Endothelial cell of umbilical vein (primary cell): ENCODE results near the gene SLC7A6OS. TPM values are rescaled to one million over a fixed set of nuclear protein-coding genes. Genes with fewer than 3 reads are reported as not detected.

Experiments used
- BruUV-seq: library from RNA; stranded (reverse); fragments of 400-500 nt; replicated peaks from 2 replicates; lab custom pipeline; 2021; lab: Mats Ljungman, UMichigan
- CTCF ChIA-PET: fragments of 300-600, 350-600 bp; sonication (Branson Sonifier 250); formaldehyde crosslinking; loops from one replicate; lab custom pipeline; 2021; ENCODE audit warnings: antibody characterized with exemption, inconsistent platforms; lab: Charles Lee
- POLR2A ChIA-PET: fragments of 300-600, 350-600 bp; sonication (Branson Sonifier 250); formaldehyde crosslinking; loops from one replicate; lab custom pipeline; 2021; ENCODE audit warnings: antibody characterized with exemption, inconsistent platforms; lab: Charles Lee
- DNase-seq: peaks from one replicate; pipeline ENCODE4 v3.0.0-alpha.2; 2011; ENCODE audit warnings: low read depth, low spot score
- FAIRE-seq: peaks from 2 replicates; lab custom pipeline; 2011; peaks lifted over from hg19 to GRCh38; lab: Jason Lieb, UNC
- H2AFZ ChIP-seq: 2 replicates; pipeline ENCODE4 v1.6.0; 2012; ENCODE audit warnings: low read depth, low read length, control low read depth, inconsistent platforms
- H3K27ac ChIP-seq: 2 replicates; pipeline ENCODE4 v1.5.1; 2011; ENCODE audit warnings: low read depth, mild to moderate bottlenecking, control low read depth, low read length, moderate library complexity; ENCODE audit not compliant: insufficient read depth
- H3K27me3 ChIP-seq, 2 experiments: 2 replicates each; pipeline versions ENCODE4 v1.6.0 to v1.6.1; 2011; ENCODE audit warnings: low read length in 2 of 2, mixed read lengths in 1 of 2; ENCODE audit not compliant: control insufficient read depth in 2 of 2, insufficient read depth in 2 of 2
- H3K36me3 ChIP-seq, 2 experiments: 2 replicates in 1 of 2; 3 replicates in 1 of 2; pipeline ENCODE4 v1.5.1; 2011; ENCODE audit warnings: low read length in 2 of 2, mild to moderate bottlenecking in 1 of 2, moderate library complexity in 1 of 2; ENCODE audit not compliant: control insufficient read depth in 2 of 2, insufficient read depth in 2 of 2; ENCODE audit errors: extremely low read depth in 1 of 2
- H3K4me1 ChIP-seq: 3 replicates; pipeline ENCODE4 v1.5.1; 2011; ENCODE audit warnings: mild to moderate bottlenecking, low read length; ENCODE audit not compliant: control insufficient read depth, insufficient read depth; ENCODE audit errors: extremely low read depth
- H3K4me2 ChIP-seq: 2 replicates; pipeline ENCODE4 v1.6.1; 2011; ENCODE audit warnings: low read length, control low read depth, mixed read lengths; ENCODE audit not compliant: insufficient read depth
- H3K4me3 ChIP-seq, 3 experiments: fragments of 200-600 bp in 1 of 3; sonication (generic), shearing (Covaris generic) in 1 of 3; replicated peaks in 1 of 3; 2 replicates each; pipeline ENCODE4 v1.5.1; 2011 to 2016; ENCODE audit warnings: control low read depth in 3 of 3, low read length in 3 of 3, mild to moderate bottlenecking in 2 of 3, inconsistent platforms in 1 of 3, low read depth in 1 of 3, moderate library complexity in 1 of 3; ENCODE audit not compliant: insufficient read depth in 1 of 3
- H3K79me2 ChIP-seq: 2 replicates; pipeline ENCODE4 v1.6.0; 2012; ENCODE audit warnings: low read length, inconsistent platforms; ENCODE audit not compliant: control insufficient read depth, insufficient read depth
- H3K9ac ChIP-seq: replicated peaks from 2 replicates; pipeline ENCODE3; 2011; ENCODE audit warnings: low read length, control low read depth; ENCODE audit not compliant: insufficient read depth; ENCODE audit errors: extremely low read depth
- H3K9me1 ChIP-seq: replicated peaks from 3 replicates; pipeline ENCODE4 v1.6.0; 2011; ENCODE audit warnings: mild to moderate bottlenecking, low read length; ENCODE audit not compliant: control insufficient read depth, insufficient read depth; ENCODE audit errors: extremely low read depth
- H3K9me3 ChIP-seq: replicated peaks from 2 replicates; pipeline ENCODE4 v1.5.1; 2012; ENCODE audit warnings: low read length, inconsistent platforms; ENCODE audit not compliant: control insufficient read depth, insufficient read depth
- H4K20me1 ChIP-seq: replicated peaks from 2 replicates; pipeline ENCODE3; 2011; ENCODE audit warnings: mild to moderate bottlenecking, low read length; ENCODE audit not compliant: control insufficient read depth, insufficient read depth; ENCODE audit errors: extremely low read depth
- EZH2 ChIP-seq: IDR thresholded peaks from 2 replicates; pipeline ENCODE4 v1.6.1; 2012; ENCODE audit warnings: borderline replicate concordance, low read depth, mild to moderate bottlenecking, moderate library complexity, low read length, inconsistent platforms; ENCODE audit not compliant: severe bottlenecking
- FOS ChIP-seq: IDR thresholded peaks from 2 replicates; pipeline ENCODE4 v1.6.1; 2011; ENCODE audit warnings: mild to moderate bottlenecking, low read length, moderate library complexity, borderline replicate concordance; ENCODE audit not compliant: insufficient read depth
- GATA2 ChIP-seq: IDR thresholded peaks from 2 replicates; pipeline ENCODE4 v1.7.0; 2011; ENCODE audit warnings: low read depth, mild to moderate bottlenecking, moderate library complexity, mixed read lengths, low read length; ENCODE audit not compliant: insufficient read length, insufficient read depth
- JUN ChIP-seq: IDR thresholded peaks from 2 replicates; pipeline ENCODE4 v1.6.1; 2011; ENCODE audit warnings: borderline replicate concordance, low read depth; ENCODE audit not compliant: insufficient read length, insufficient read depth
- MYC ChIP-seq: IDR thresholded peaks from one replicate; pipeline ENCODE4 v1.6.1; 2011; ENCODE audit warnings: mild to moderate bottlenecking, low read depth, low read length
- POLR2A ChIP-seq: IDR thresholded peaks from 2 replicates; pipeline ENCODE4 v1.6.1; 2012; ENCODE audit warnings: low read depth, mild to moderate bottlenecking, control low read depth, low read length
- POLR2AphosphoS5 ChIP-seq: IDR thresholded peaks from 2 replicates; pipeline ENCODE4 v1.6.1; 2012; ENCODE audit warnings: low read depth, mild to moderate bottlenecking, control low read depth, low read length, moderate library complexity; ENCODE audit not compliant: insufficient read depth
- dilution Hi-C: fragments of 300-500 bp; cut with MboI; formaldehyde crosslinking; loops from one replicate; pipeline ENCODE4 v1.15.0; 2019; ENCODE audit warnings: low sequenced_read_pairs; ENCODE audit not compliant: extremely low pct_ligation_motif_present
- intact Hi-C: fragments of 100-400 bp; cut with micrococcal nuclease; formaldehyde crosslinking; loops from one replicate; pipeline ENCODE4 v1.10.0; 2022
- polyA plus RNA-seq, 4 experiments: library from polyadenylated mRNA; depleted of rRNA in 3 of 4; stranded (reverse) in 3 of 4; unstranded in 1 of 4; fragments of >200 nt; gene quantifications; 2 replicates each; pipeline versions ENCODE4 v1.2.1 to v1.2.3, GENCODE V29; 2011 to 2012; ENCODE audit warnings: missing spikeins in 1 of 4
- total RNA-seq: library from RNA; stranded (reverse); gene quantifications from 2 replicates; pipeline ENCODE4 v1.2.3, GENCODE V29; 2021
- TF ChIP-seq, protein P1 (sequence below): IDR thresholded peaks from 2 replicates; pipeline ENCODE4 v1.6.1; 2011; ENCODE audit not compliant: insufficient read depth, insufficient read length
- TF ChIP-seq, protein P2 (sequence below), 2 donors: IDR thresholded peaks; 1 replicate in 1 of 2; 2 replicates in 1 of 2; pipeline ENCODE4 v1.5.1; 2011; ENCODE audit warnings: low read length in 2 of 2, mild to moderate bottlenecking in 2 of 2, moderate library complexity in 2 of 2, control low read depth in 1 of 2, inconsistent platforms in 1 of 2, low read depth in 1 of 2; ENCODE audit not compliant: insufficient read depth in 1 of 2; ENCODE audit errors: extremely low read depth in 1 of 2

Gene SLC7A6OS
- total and polyA plus RNA-seq, 2 donors (not counting 3 experiments of a cell fraction or from before 2014, with no cell fraction given), result 8.3 to 22.9 TPM

DNA sequence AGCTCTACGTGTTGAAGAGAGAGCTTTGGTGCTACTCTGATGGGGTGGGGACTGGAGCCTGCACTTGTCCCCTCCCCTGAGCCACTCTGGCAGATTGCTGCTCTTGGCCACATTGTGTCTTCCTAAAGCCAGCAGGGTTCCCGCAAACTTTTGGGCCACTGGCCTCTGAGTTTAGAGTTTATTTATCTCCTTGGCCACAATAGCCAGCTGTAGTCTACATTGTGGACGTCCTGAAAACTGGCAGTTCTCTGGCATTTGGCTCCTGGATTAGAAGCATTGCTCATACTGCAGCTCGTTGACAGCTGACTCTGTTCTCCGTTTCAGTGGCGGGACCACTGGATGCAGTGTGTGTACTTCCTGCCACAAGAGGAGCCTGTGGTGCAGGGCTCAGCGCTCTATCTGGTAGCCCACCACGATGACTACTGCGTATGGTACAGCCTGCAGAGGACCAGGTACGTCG is 34.6 kb upstream of the SLC7A6OS start:
- H3K36me3 ChIP-seq, result peaks cover 7 to 41% of the 10 kb centered on the region in 2 experiments
- DNase-seq, result no peak
- no peaks in the 10 kb centered on the region for H3K27me3 ChIP-seq
- H3K79me2 ChIP-seq, result no peaks in the 10 kb centered on the region
- no peak overlapping the region for H3K4me3 ChIP-seq
- TF ChIP-seq MYC, result no peak
- no peak for TF ChIP-seq FOS
- no peak for TF ChIP-seq POLR2A
- TF ChIP-seq GATA2, result no peak
- TF ChIP-seq, protein P1, sequence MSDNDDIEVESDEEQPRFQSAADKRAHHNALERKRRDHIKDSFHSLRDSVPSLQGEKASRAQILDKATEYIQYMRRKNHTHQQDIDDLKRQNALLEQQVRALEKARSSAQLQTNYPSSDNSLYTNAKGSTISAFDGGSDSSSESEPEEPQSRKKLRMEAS, result no peak
- no peak for TF ChIP-seq POLR2AphosphoS5
- TF ChIP-seq, protein P2, sequence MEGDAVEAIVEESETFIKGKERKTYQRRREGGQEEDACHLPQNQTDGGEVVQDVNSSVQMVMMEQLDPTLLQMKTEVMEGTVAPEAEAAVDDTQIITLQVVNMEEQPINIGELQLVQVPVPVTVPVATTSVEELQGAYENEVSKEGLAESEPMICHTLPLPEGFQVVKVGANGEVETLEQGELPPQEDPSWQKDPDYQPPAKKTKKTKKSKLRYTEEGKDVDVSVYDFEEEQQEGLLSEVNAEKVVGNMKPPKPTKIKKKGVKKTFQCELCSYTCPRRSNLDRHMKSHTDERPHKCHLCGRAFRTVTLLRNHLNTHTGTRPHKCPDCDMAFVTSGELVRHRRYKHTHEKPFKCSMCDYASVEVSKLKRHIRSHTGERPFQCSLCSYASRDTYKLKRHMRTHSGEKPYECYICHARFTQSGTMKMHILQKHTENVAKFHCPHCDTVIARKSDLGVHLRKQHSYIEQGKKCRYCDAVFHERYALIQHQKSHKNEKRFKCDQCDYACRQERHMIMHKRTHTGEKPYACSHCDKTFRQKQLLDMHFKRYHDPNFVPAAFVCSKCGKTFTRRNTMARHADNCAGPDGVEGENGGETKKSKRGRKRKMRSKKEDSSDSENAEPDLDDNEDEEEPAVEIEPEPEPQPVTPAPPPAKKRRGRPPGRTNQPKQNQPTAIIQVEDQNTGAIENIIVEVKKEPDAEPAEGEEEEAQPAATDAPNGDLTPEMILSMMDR (IDR thresholded peaks at IDR 0.05; ENCODE audit: extremely low read depth in 1 of 2, insufficient read depth in 1 of 2, low read depth in 1 of 2, low read length in 2 of 2), result no peak
- no peak for TF ChIP-seq JUN
- no peak for TF ChIP-seq EZH2
- no peak overlapping the region for H3K4me2 ChIP-seq
- no peaks in the 10 kb centered on the region for H3K9me1 ChIP-seq
- H3K4me1 ChIP-seq, result no peaks in the 10 kb centered on the region
- FAIRE-seq, result no peak
- BruUV-seq, result no TSS peak
- no peak overlapping the region for H2AFZ ChIP-seq
- no peak overlapping the region for H3K27ac ChIP-seq
- no peaks in the 10 kb centered on the region for H4K20me1 ChIP-seq
- dilution Hi-C loops (no loop called here), intact Hi-C loops (no loop called here)
- no peak overlapping the region for H3K9ac ChIP-seq
- CTCF ChIA-PET, result interaction anchor here (1.4 kb wide), 1 partner anchor 83 kb away, joined by 4 read pairs; no protein-coding TSS in a partner anchor
- POLR2A ChIA-PET, result interaction anchor here (0.5 kb wide), 1 partner anchor 174 kb away, joined by 6 read pairs; no protein-coding TSS in a partner anchor
- no peaks in the 10 kb centered on the region for H3K9me3 ChIP-seq
